Endodermal cell (in vitro differentiated cells): ENCODE data around the gene MAGI3. TPM values are rescaled to one million over a fixed set of nuclear protein-coding genes. Genes with fewer than 3 reads are reported as not detected.

Experiments
- DNase-seq: peaks from one replicate; pipeline ENCODE4 v3.0.0-alpha.2; 2017
- H3K27ac ChIP-seq: 2 replicates; pipeline ENCODE4 v1.5.1; 2013; ENCODE audit warnings: mild to moderate bottlenecking, low read depth, low read length, moderate library complexity
- H3K27me3 ChIP-seq: 2 replicates; pipeline ENCODE4 v1.6.1; 2013; ENCODE audit warnings: mild to moderate bottlenecking, low read length, moderate library complexity; ENCODE audit not compliant: insufficient read depth, control insufficient read depth, poor library complexity, severe bottlenecking
- H3K36me3 ChIP-seq: 2 replicates; pipeline ENCODE4 v1.7.0; 2013; ENCODE audit warnings: mild to moderate bottlenecking, low read length, moderate library complexity; ENCODE audit not compliant: control insufficient read depth, insufficient read depth
- H3K4me1 ChIP-seq: one replicate; pipeline ENCODE4 v1.7.0; 2013; ENCODE audit warnings: low read length; ENCODE audit not compliant: control insufficient read depth, insufficient read depth
- H3K4me3 ChIP-seq: 2 replicates; pipeline ENCODE4 v1.5.1; 2013; ENCODE audit warnings: mild to moderate bottlenecking, low read length, moderate library complexity
- H3K9ac ChIP-seq: 2 replicates; pipeline ENCODE4 v1.6.1; 2013; ENCODE audit warnings: mild to moderate bottlenecking, low read length, moderate library complexity; ENCODE audit not compliant: poor library complexity, severe bottlenecking; ENCODE audit errors: extremely low read depth
- H3K9me3 ChIP-seq: 2 replicates; pipeline ENCODE4 v1.6.1; 2013; ENCODE audit warnings: mild to moderate bottlenecking, low read length, moderate library complexity; ENCODE audit not compliant: control insufficient read depth
- H3K27ac Mint-ChIP-seq: 2 replicates; pipeline ENCODE4 v1.8.0; 2020; ENCODE audit warnings: mixed read lengths
- H3K27me3 Mint-ChIP-seq: 2 replicates; pipeline ENCODE4 v1.8.0; 2021; ENCODE audit warnings: mild to moderate bottlenecking, mixed read lengths; ENCODE audit not compliant: insufficient read depth
- H3K36me3 Mint-ChIP-seq: 2 replicates; pipeline ENCODE4 v1.8.0; 2020; ENCODE audit warnings: low read depth, mixed read lengths
- H3K4me1 Mint-ChIP-seq: 2 replicates; pipeline ENCODE4 v1.8.0; 2020; ENCODE audit warnings: mixed read lengths
- H3K4me3 Mint-ChIP-seq: 2 replicates; pipeline ENCODE4 v1.8.0; 2020; ENCODE audit warnings: mild to moderate bottlenecking, moderate library complexity, mixed read lengths
- H3K9me3 Mint-ChIP-seq: 2 replicates; pipeline ENCODE4 v1.8.0; 2020; ENCODE audit warnings: mild to moderate bottlenecking, mixed read lengths
- CTCF ChIP-seq: fragments of 200-600 bp; sonication (generic); conservative IDR thresholded peaks from 2 replicates; pipeline ENCODE4 v1.5.0; 2021; ENCODE audit warnings: antibody characterized with exemption, mild to moderate bottlenecking
- WGBS, 2 experiments: methylation state at CpG; one replicate each; pipeline versions ENCODE4 v1.1.5 to v1.1.7; 2013; ENCODE audit warnings: missing lambda C conversion rate in 2 of 2, mixed read lengths in 1 of 2; ENCODE audit not compliant: insufficient coverage in 1 of 2, insufficient read length in 1 of 2; 5-methylcytosine and 5-hydroxymethylcytosine counted together
- total RNA-seq, 2 donors: library from RNA; stranded (reverse); fragmentation: NEBNext Ultra II Directional in 1 of 2; extraction: Animal tissue kit (Norgen Biotek cat#: 25700) in 1 of 2; gene quantifications; 2 replicates in 1 of 2; 3 replicates in 1 of 2; pipeline ENCODE4 v1.2.1, GENCODE V29; 2021

MAGI3 gene
- total RNA-seq, 2 donors from 2014 or later: 27.1 to 27.4 TPM

GRCh38 chr1:113452921-113453770, 62.8 kb downstream of the MAGI3 start:
- TF ChIP-seq CTCF: peak; percentile 79
- Histone ChIP-seq H3K9ac (no peak overlapping the region), H3K9me3 (no peaks in the 10 kb centered on the region), H3K4me1 (peaks cover 4% of the 10 kb centered on the region), H3K27me3 (no peaks in the 10 kb centered on the region), H3K4me3 (no peak overlapping the region), H3K27ac (no peak overlapping the region), H3K36me3 (no peaks in the 10 kb centered on the region)
- DNase-seq: no peak
- Mint-ChIP-seq H3K27me3 (no peaks in the 10 kb centered on the region), H3K36me3 (peaks cover 2% of the 10 kb centered on the region), H3K4me3 (no peak overlapping the region), H3K9me3 (peaks cover 1% of the 10 kb centered on the region), H3K27ac (no peak overlapping the region), H3K4me1 (peaks cover 20% of the 10 kb centered on the region)
- 71 to 88% methylated on average over 1 to 2 of the region's 2 CpGs for WGBS, 2 experiments

- no peak overlapping the region for H3K4me3 Mint-ChIP-seq
- no peaks in the 10 kb centered on the region for H3K36me3 ChIP-seq
- TF ChIP-seq CTCF: no peak
- H3K27ac ChIP-seq: no peak overlapping the region
- H3K4me1 Mint-ChIP-seq: peaks cover 20% of the 10 kb centered on the region
- peaks cover 2% of the 10 kb centered on the region for H3K36me3 Mint-ChIP-seq
- no peaks in the 10 kb centered on the region for H3K27me3 ChIP-seq
- H3K27ac Mint-ChIP-seq: no peak overlapping the region
- no peaks in the 10 kb centered on the region for H3K9me3 ChIP-seq
- DNase-seq: no peak
- H3K27me3 Mint-ChIP-seq: no peaks in the 10 kb centered on the region
- H3K4me1 ChIP-seq: peaks cover 4% of the 10 kb centered on the region
- WGBS, 2 experiments: 100% methylated on average over 1 of the region's 1 CpG; no CpG with 5 or more reads in 1 of the 2 experiments
- peaks cover 1% of the 10 kb centered on the region for H3K9me3 Mint-ChIP-seq
- no peak overlapping the region for H3K4me3 ChIP-seq
- no peak overlapping the region for H3K9ac ChIP-seq
Observed at GRCh38 chr1:113453771-113454083, 63.4 kb downstream of the MAGI3 start.

- Histone ChIP-seq H3K36me3 (peaks cover 13% of the 10 kb centered on the region), H3K4me1 (peaks cover 4% of the 10 kb centered on the region), H3K4me3 (peak overlapping the region; percentile 11), H3K27ac (no peak overlapping the region), H3K27me3 (no peaks in the 10 kb centered on the region), H3K9ac (no peak overlapping the region), H3K9me3 (no peaks in the 10 kb centered on the region)
- TF ChIP-seq CTCF: no peak
- no peaks in the 10 kb centered on the region for H3K27me3 Mint-ChIP-seq
- no peak overlapping the region for H3K4me3 Mint-ChIP-seq
- H3K36me3 Mint-ChIP-seq: peaks cover 12% of the 10 kb centered on the region
- WGBS, 2 experiments: 92% methylated on average over 1 of the region's 1 CpG; no CpG with 5 or more reads in 1 of the 2 experiments
- H3K27ac Mint-ChIP-seq: no peak overlapping the region
- peaks cover 1% of the 10 kb centered on the region for H3K9me3 Mint-ChIP-seq
- peaks cover 20% of the 10 kb centered on the region for H3K4me1 Mint-ChIP-seq
- no peak for DNase-seq
Observed at GRCh38 chr1:113455374-113455773, 65.1 kb downstream of the MAGI3 start.
